K562 (cell line): ENCODE measurements around the gene RREB1. TPM values are rescaled to one million over a fixed set of nuclear protein-coding genes. Genes with fewer than 3 reads are reported as not detected.

Experiments used
- AFF1 ChIP-seq, 2 experiments: fragments of 450-650 bp; IDR thresholded peaks; 2 replicates each; pipeline ENCODE4 v1.6.1; 2018; ENCODE audit warnings: mild to moderate bottlenecking in 2 of 2, low read depth in 1 of 2; ENCODE audit not compliant: partially characterized antibody in 2 of 2
- GATAD2A ChIP-seq: fragments of 450-650 bp; IDR thresholded peaks from 2 replicates; pipeline ENCODE4 v1.6.1; 2017
- GTF2E2 ChIP-seq: fragments of 200-800 bp; sonication (Bioruptor generic); IDR thresholded peaks from 2 replicates; pipeline ENCODE4 v1.6.1; 2016; ENCODE audit warnings: missing genetic modification characterization, missing compliant biosample characterization
- HDAC2 ChIP-seq: fragments of 450-650 bp; IDR thresholded peaks from 2 replicates; pipeline ENCODE4 v1.6.1; 2016; ENCODE audit warnings: mild to moderate bottlenecking
- HDAC3 ChIP-seq: fragments of 450-650 bp; IDR thresholded peaks from 2 replicates; pipeline ENCODE4 v1.6.1; 2018; ENCODE audit warnings: borderline replicate concordance, mild to moderate bottlenecking, moderate library complexity; ENCODE audit not compliant: partially characterized antibody
- MYNN ChIP-seq, 2 experiments: sonication (generic); formaldehyde crosslinking in 1 of 2; IDR thresholded peaks; 2 replicates each; pipeline versions ENCODE4 v1.5.0 to v1.6.1; 2016 to 2020; ENCODE audit warnings: antibody characterized with exemption in 1 of 2, missing genetic modification reagents in 1 of 2
- NR2C1 ChIP-seq, 2 experiments: fragments of 450-650 bp; IDR thresholded peaks; 2 replicates each; pipeline ENCODE4 v1.6.1; 2017; ENCODE audit warnings: mild to moderate bottlenecking in 2 of 2, antibody characterized with exemption in 1 of 2, inconsistent platforms in 1 of 2, missing compliant biosample characterization in 1 of 2, missing genetic modification characterization in 1 of 2
- TCF7 ChIP-seq: sonication (generic); IDR thresholded peaks from 2 replicates; pipeline ENCODE4 v1.6.1; 2016; ENCODE audit warnings: antibody characterized with exemption, borderline replicate concordance
- ZC3H4 ChIP-seq: sonication (generic); formaldehyde crosslinking; IDR thresholded peaks from 2 replicates; pipeline ENCODE4 v1.9.0; 2021; ENCODE audit warnings: missing genetic modification reagents, borderline replicate concordance
- ZFP91 ChIP-seq: sonication (generic); formaldehyde crosslinking; IDR thresholded peaks from 2 replicates; pipeline ENCODE4 v1.8.0; 2022; ENCODE audit warnings: mild to moderate bottlenecking, missing genetic modification reagents
- polyA plus RNA-seq, 8 experiments: library from polyadenylated mRNA; depleted of rRNA in 4 of 8; stranded (reverse) in 5 of 8; unstranded in 3 of 8; fragments of >200 nt; fragmentation: Nextera tagmentation in 2 of 8; fragmentation: Illumina TruSeq in 1 of 8; extraction: Ambion mirVana in 2 of 8; extraction: Trizol in 1 of 8; gene quantifications; 2 replicates each; pipeline versions ENCODE4 v1.2.1 to v1.2.3, GENCODE V29; 2011 to 2014; ENCODE audit warnings: inconsistent platforms in 1 of 8, missing spikeins in 1 of 8
- total RNA-seq, 7 experiments: library from RNA; depleted of rRNA in 6 of 7; stranded (reverse); fragments of >200 nt in 6 of 7; fragmentation: Illumina TruSeq in 2 of 7; extraction: Trizol in 2 of 7; gene quantifications; 2 replicates each; pipeline versions ENCODE4 v1.2.1 to v1.2.3, GENCODE V29; 2011 to 2021; ENCODE audit warnings: low replicate concordance in 1 of 7
- TF ChIP-seq, protein P1 (sequence below): fragments of 450-650 bp; formaldehyde crosslinking; IDR thresholded peaks from 2 replicates; pipeline ENCODE4 v1.4.0; 2020; ENCODE audit warnings: mild to moderate bottlenecking, moderate library complexity
- TF ChIP-seq, protein P2 (sequence below): fragments of 200-800 bp; sonication (Bioruptor generic); IDR thresholded peaks from 2 replicates; pipeline ENCODE4 v1.6.1; 2017; ENCODE audit warnings: missing genetic modification characterization, missing compliant biosample characterization
- TF ChIP-seq, protein P3 (sequence below): sonication (generic); formaldehyde crosslinking; IDR thresholded peaks from 2 replicates; pipeline ENCODE4 v1.9.0; 2022; ENCODE audit warnings: mild to moderate bottlenecking, missing genetic modification reagents
- TF ChIP-seq, protein P4 (sequence below): fragments of 450-650 bp; formaldehyde crosslinking; conservative IDR thresholded peaks from 2 replicates; pipeline ENCODE4 v1.4.0; 2022; ENCODE audit warnings: mild to moderate bottlenecking, missing genetic modification characterization

RREB1 gene
- total and polyA plus RNA-seq, 9 of the 15 experiments (the other 6 are each of a cell fraction or from before 2014, with no cell fraction given) = 3.3 to 64.2 (median 19.3) TPM

DNA sequence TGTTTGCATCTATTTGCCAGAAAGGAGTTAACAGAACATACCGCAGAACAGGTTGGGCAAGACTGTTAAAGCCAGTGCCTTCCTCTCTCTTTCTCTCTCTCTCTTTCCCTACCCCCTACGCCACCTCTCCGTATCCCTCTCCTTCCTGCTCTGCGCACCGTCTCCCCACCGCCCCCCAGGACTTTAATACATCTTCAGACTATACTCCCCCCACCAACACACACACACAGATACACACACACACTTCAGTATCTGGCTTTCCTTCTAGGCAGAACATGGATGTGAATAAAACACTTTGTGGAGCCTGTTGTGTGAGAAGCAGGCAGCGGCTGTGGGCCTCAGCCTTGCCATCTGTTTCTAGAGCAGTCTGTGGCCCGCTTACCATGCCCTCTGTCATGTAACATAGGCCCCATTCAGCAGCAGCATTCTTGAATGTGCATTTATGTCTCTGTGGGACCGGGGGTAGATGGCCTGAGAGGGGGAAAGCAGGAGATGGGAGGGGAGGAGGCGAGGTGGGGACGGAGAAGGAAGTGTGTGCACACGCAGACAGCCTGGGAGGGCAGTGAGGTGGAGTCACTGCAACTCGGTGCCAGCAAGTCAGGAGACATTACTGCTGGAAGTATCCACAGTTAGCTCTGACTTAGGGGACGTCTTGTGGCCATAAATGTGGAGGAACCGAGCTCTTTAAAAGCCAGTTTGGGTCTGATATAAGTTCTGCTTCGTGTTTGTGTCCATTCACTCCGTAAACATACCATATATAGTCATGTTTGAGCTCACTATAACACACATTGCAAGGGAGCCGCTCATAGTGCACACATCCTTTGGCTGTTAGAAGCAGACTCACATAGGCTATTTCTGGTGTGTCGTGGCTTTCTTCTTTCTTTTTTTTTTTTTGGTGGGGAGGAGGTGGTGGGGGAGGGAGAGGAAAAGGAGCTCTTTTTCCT is 38.4 kb downstream of the RREB1 start (continued):
- TF ChIP-seq HDAC3 = no peak
- TF ChIP-seq HDAC2 = 0 out of 2 replicates have a peak, but pooled peaks have one; percentile 23
- TF ChIP-seq AFF1 (IDR thresholded peaks at IDR 0.05; ENCODE audit: low read depth in 1 of 2, partially characterized antibody in 2 of 2) = peak; percentile 13 to 27
- TF ChIP-seq, protein P1, sequence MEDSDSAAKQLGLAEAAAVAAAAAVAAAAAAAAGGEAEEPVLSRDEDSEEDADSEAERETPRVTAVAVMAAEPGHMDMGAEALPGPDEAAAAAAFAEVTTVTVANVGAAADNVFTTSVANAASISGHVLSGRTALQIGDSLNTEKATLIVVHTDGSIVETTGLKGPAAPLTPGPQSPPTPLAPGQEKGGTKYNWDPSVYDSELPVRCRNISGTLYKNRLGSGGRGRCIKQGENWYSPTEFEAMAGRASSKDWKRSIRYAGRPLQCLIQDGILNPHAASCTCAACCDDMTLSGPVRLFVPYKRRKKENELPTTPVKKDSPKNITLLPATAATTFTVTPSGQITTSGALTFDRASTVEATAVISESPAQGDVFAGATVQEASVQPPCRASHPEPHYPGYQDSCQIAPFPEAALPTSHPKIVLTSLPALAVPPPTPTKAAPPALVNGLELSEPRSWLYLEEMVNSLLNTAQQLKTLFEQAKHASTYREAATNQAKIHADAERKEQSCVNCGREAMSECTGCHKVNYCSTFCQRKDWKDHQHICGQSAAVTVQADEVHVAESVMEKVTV (CRISPR knock-in tag) = no peak
- TF ChIP-seq ZC3H4 = no peak
- 0 out of 2 replicates have a peak, but pooled peaks have one; percentile 38 for TF ChIP-seq GTF2E2 (tag)
- TF ChIP-seq, protein P2, sequence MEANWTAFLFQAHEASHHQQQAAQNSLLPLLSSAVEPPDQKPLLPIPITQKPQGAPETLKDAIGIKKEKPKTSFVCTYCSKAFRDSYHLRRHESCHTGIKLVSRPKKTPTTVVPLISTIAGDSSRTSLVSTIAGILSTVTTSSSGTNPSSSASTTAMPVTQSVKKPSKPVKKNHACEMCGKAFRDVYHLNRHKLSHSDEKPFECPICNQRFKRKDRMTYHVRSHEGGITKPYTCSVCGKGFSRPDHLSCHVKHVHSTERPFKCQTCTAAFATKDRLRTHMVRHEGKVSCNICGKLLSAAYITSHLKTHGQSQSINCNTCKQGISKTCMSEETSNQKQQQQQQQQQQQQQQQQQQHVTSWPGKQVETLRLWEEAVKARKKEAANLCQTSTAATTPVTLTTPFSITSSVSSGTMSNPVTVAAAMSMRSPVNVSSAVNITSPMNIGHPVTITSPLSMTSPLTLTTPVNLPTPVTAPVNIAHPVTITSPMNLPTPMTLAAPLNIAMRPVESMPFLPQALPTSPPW (CRISPR knock-in tag) = peak; percentile 51
- 0 out of 2 replicates have a peak, but pooled peaks have one; percentile 17 for TF ChIP-seq MYNN (IDR thresholded peaks at IDR 0.05)
- no peak for TF ChIP-seq MYNN (CRISPR knock-in tag; IDR thresholded peaks at IDR 0.05)
- TF ChIP-seq TCF7 = no peak
- peak; percentile 33; the same call in 1 of the 2 replicates for TF ChIP-seq GATAD2A
- no peak for TF ChIP-seq NR2C1 (IDR thresholded peaks at IDR 0.05)
- peak; percentile 45; the same call in 1 of the 2 replicates for TF ChIP-seq NR2C1 (tag; IDR thresholded peaks at IDR 0.05)
- TF ChIP-seq ZFP91 (CRISPR knock-in tag) = 0 out of 2 replicates have a peak, but pooled peaks have one; percentile 2
- TF ChIP-seq, protein P3, sequence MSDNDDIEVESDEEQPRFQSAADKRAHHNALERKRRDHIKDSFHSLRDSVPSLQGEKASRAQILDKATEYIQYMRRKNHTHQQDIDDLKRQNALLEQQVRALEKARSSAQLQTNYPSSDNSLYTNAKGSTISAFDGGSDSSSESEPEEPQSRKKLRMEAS (CRISPR knock-in tag) = 0 out of 2 replicates have a peak, but pooled peaks have one; percentile 4
- TF ChIP-seq, protein P4, sequence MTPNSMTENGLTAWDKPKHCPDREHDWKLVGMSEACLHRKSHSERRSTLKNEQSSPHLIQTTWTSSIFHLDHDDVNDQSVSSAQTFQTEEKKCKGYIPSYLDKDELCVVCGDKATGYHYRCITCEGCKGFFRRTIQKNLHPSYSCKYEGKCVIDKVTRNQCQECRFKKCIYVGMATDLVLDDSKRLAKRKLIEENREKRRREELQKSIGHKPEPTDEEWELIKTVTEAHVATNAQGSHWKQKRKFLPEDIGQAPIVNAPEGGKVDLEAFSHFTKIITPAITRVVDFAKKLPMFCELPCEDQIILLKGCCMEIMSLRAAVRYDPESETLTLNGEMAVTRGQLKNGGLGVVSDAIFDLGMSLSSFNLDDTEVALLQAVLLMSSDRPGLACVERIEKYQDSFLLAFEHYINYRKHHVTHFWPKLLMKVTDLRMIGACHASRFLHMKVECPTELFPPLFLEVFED (CRISPR knock-in tag) = peak; percentile 35; the same call in 1 of the 2 replicates
